Measurements from ENCODE around the gene CGREF1.

The CGREF1 gene

DNA sequence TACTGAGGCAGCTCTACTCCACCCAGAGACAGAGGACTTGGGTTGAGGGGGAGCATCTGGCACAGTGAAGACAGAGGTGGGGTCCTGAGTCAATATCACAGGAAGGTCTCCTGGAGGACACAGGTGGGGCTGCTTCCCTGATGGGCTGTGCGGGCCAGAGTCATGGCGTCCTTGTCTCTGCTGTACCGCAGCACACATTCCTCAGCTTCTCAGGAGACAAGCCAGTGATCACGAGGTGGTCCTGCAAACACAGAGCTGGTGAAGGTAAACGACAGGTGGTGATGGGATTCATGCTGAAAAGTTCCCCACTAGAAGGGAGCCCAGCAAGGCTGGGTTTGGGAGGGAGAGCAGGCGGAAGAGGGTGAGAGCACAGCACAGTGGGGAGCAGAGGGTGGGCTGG is 39.5 kb upstream of the CGREF1 start:
- no peak for DNase-seq (ENCODE audit: low spot score)
- in situ Hi-C loops (cut with MboI; ENCODE audit: low sequenced_read_pairs, unreplicated experiment): no loop called here
- TF ChIP-seq, protein P1, sequence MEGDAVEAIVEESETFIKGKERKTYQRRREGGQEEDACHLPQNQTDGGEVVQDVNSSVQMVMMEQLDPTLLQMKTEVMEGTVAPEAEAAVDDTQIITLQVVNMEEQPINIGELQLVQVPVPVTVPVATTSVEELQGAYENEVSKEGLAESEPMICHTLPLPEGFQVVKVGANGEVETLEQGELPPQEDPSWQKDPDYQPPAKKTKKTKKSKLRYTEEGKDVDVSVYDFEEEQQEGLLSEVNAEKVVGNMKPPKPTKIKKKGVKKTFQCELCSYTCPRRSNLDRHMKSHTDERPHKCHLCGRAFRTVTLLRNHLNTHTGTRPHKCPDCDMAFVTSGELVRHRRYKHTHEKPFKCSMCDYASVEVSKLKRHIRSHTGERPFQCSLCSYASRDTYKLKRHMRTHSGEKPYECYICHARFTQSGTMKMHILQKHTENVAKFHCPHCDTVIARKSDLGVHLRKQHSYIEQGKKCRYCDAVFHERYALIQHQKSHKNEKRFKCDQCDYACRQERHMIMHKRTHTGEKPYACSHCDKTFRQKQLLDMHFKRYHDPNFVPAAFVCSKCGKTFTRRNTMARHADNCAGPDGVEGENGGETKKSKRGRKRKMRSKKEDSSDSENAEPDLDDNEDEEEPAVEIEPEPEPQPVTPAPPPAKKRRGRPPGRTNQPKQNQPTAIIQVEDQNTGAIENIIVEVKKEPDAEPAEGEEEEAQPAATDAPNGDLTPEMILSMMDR (IDR thresholded peaks at IDR 0.05; ENCODE audit: borderline replicate concordance, control extremely low read depth, extremely low read depth, insufficient read depth, missing control alignments): no peak

DNA sequence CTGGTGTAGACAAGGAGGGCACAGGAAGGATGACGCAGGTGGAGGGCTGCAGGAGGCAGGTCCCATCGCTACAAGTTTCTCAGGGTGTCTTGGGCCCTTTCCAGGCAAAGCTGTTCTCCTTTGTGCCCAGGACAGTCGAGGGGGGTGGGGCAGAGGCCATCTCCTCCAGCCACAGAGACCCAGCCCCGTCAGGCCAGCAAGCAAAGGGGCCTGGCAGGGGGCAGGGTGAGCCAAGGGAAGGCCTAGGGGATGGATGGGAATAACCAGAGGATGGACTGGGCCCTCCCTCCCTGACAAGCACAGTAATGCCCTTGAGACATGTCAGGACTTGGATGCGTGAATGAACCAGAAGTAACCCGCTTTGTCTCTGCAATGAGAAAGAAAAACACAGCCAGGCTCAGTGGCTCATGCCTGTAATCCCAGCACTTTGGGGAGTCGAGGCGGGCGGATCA is 36.2 kb upstream of the CGREF1 start:
- no peak for DNase-seq (ENCODE audit: low spot score)
- TF ChIP-seq, protein P1 (IDR thresholded peaks at IDR 0.05; ENCODE audit: borderline replicate concordance, control extremely low read depth, extremely low read depth, insufficient read depth, missing control alignments): no peak
- in situ Hi-C loops (cut with MboI; ENCODE audit: low sequenced_read_pairs, unreplicated experiment): no loop called here

DNA sequence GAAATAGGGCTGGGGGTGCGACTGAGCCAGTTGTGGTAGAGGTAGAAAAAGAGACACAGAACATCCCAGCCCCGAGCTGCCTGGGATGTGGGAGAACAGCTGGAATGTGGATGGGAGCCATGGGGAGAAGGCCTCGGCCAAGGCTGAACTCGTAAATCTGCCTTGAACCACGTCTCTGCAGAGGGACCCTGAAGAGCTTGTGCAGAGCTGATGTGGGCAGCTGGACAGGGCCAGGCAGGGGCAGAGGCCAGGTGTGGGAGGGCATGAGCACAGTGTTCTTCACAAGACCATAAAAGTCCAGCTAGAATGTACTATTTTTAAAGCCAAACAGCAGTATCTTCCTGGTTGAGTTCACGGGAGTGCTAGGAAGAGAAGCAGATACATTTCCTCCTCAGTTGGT is 35.6 kb upstream of the CGREF1 start:
- DNase-seq (ENCODE audit: low spot score): no peak
- in situ Hi-C loops (cut with MboI; ENCODE audit: low sequenced_read_pairs, unreplicated experiment): no loop called here
- TF ChIP-seq, protein P1 (IDR thresholded peaks at IDR 0.05; ENCODE audit: borderline replicate concordance, control extremely low read depth, extremely low read depth, insufficient read depth, missing control alignments): no peak

DNA sequence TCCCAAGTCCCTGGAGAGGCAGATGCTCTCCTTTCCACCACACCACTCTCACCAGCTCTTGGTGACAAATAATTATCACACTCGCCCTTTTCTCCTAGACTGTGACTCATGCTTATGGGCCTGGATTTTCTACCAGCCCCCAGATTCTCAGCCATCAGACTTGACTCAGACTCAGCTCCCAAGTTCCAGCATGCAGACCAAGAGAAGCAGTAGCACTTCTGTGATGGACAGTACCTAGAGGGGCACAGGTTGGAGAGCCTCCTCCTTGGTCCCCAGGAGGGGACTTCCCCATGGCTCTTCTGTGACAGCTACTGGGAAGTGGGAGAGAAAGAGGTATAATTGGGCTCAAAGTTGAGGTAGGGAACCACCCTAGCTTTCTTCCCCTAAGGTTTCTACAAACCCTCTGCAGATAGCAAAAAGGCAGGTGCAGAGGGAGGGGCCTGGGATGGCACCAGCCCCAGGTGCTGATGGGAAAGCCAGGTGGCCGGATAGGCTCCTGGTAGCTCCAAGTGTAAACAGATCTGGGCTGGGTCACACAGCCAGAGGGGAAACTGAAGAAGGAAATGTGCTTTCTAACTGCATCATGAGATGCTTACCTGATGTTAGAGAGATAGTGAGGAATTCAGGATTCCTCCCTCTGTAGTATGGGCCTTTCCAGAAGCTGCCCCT is 34.0 kb upstream of the CGREF1 start:
- TF ChIP-seq, protein P1 (IDR thresholded peaks at IDR 0.05; ENCODE audit: borderline replicate concordance, control extremely low read depth, extremely low read depth, insufficient read depth, missing control alignments): no peak
- in situ Hi-C loops (cut with MboI; ENCODE audit: low sequenced_read_pairs, unreplicated experiment): no loop called here
- no peak for DNase-seq (ENCODE audit: low spot score)

DNA sequence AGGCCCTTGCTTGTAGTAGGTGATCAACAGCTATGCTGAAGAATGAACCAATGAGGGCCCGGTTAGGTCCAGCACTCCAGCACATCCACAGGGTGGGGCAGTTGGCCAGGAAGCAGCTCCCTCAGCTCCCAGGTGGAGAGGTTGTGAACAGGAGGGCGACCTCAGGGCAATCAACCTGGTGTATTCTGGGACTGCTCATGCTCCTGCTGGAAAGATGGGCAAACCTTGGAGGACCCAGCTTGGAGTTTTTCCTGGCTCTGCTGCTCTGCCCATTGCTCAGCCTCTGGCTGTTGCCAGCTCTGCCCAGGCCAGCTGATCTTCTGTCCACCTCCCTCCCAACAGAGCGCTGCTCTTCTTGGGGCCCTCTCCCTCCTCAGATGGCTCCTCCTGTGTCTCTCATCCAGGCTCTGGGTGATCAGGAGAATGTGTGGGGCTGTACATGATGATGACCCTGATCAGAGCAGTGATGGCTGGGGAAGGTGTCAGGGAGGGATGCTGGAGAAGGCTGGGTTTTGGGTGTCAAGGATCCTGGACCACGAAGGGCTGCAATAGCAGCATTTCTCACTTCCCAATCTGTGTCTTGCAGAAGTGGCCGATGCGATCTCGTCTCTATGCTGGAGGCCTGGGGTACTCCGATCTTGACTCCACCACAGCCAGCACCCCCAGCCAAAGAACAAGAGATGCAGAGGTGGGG is 33.3 kb upstream of the CGREF1 start:
- DNase-seq (ENCODE audit: low spot score): no peak
- in situ Hi-C loops (cut with MboI; ENCODE audit: low sequenced_read_pairs, unreplicated experiment): no loop called here
- TF ChIP-seq, protein P1 (IDR thresholded peaks at IDR 0.05; ENCODE audit: borderline replicate concordance, control extremely low read depth, extremely low read depth, insufficient read depth, missing control alignments): no peak

DNA sequence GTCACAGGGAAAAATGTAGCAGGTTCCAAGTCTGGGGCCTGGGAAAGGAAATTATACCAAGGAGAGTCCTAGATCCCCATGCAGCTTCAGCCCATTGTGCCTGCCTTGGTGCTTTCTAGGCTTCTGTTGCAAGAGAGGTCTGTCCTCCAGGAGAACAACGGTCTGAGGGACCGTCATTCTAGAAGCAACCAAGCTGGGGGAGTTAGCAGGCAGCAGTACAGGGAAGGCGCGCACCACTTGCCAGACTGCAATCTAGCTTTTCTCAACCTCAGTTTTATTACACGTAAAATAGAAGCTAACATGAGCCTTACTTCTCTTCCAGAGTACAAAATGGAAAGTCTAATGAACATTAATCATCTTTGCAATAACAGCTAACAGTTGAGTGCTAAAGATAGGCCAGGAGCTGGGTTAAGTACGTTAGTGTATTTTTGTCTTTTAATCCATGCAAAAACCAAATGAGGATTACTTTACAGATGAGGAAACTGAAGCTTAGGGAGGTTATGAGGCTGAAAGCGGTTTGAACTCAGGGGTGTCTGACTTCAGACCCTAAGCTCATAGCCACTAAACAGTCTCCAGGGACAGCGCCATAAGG is 31.8 kb upstream of the CGREF1 start:
- TF ChIP-seq, protein P1 (IDR thresholded peaks at IDR 0.05; ENCODE audit: borderline replicate concordance, control extremely low read depth, extremely low read depth, insufficient read depth, missing control alignments): no peak

More for the DNA sequence above, 31.8 kb upstream of the CGREF1 start:
- in situ Hi-C loops (cut with MboI; ENCODE audit: low sequenced_read_pairs, unreplicated experiment): no loop called here
- no peak for DNase-seq (ENCODE audit: low spot score)

Data from GM13976 (cell line).